ENCODE data around the gene CXXC5. TPM values are rescaled to one million over a fixed set of nuclear protein-coding genes. Genes with fewer than 3 reads are reported as not detected.

Gene CXXC5
- total and polyA plus RNA-seq, 9 of the 15 experiments (the other 6 are each of a cell fraction or from before 2014, with no cell fraction given) = 1.9 to 123 (median 45.8) TPM

- ChIA-PET POLR2A (no interaction called here), CTCF (ENCODE audit: low intra/inter-chr PET ratio) (no interaction called here)
- Histone ChIP-seq H3K27me3 (ENCODE audit: control insufficient read depth in 2 of 2, insufficient read depth in 2 of 2, low read length in 2 of 2) (no peaks in the 10 kb centered on the region; a peak in 1 of 5 replicates), H3K9me3 (replicated peaks; ENCODE audit: control insufficient read depth, insufficient read depth, low read depth, low read length) (no peaks in the 10 kb centered on the region), H3K9ac (ENCODE audit: insufficient read depth in 1 of 2, low read depth in 2 of 2, low read length in 2 of 2) (peak overlapping the region in 1 of 2 experiments; percentile 18; a peak in 2 of 4 replicates), H3K4me2 (ENCODE audit: insufficient read depth, low read length) (no peak overlapping the region), H3K79me2 (ENCODE audit: control insufficient read depth, insufficient read depth, low read length) (no peaks in the 10 kb centered on the region), H3K27ac (ENCODE audit: extremely low read depth, low read depth, low read length) (no peak overlapping the region), H4K20me1 (replicated peaks; ENCODE audit: control insufficient read depth, insufficient read depth, low read length) (no peaks in the 10 kb centered on the region), H3K4me3 (no peak overlapping the region), H3K4me1 (replicated peaks in 1 of 2; ENCODE audit: control insufficient read depth in 2 of 2, insufficient read depth in 2 of 2, low read length in 2 of 2) (peaks cover 3 to 8% of the 10 kb centered on the region in 2 experiments; a peak in 3 of 5 replicates), H3K9me1 (ENCODE audit: control insufficient read depth, insufficient read depth, low read length) (no peaks in the 10 kb centered on the region), H2AFZ (ENCODE audit: low read depth, low read length) (no peak overlapping the region), H3K36me3 (ENCODE audit: control insufficient read depth, insufficient read depth, low read length) (no peaks in the 10 kb centered on the region)
- WGBS (ENCODE audit: insufficient coverage, low coverage, missing lambda C conversion rate) = 45% methylated on average over 10 of the region's 13 CpGs
- DNase-seq (ENCODE audit: extremely low read depth in 1 of 4, low spot score in 3 of 4) = peak in 3 of 4 experiments; percentile 37 to 41 (median 41)
- intact Hi-C loops (cut with micrococcal nuclease) (no loop called here), in situ Hi-C loops (cut with MboI) (no loop called here)
- no peak for FAIRE-seq
- peak; percentile 70 for ATAC-seq
- BruUV-seq (replicated peaks) = no TSS peak
- TF ChIP-seq MCM2 (IDR thresholded peaks at IDR 0.05; ENCODE audit: low read depth) (no peak), SMARCE1 (IDR thresholded peaks at IDR 0.05) (0 out of 2 replicates have a peak, but pooled peaks have one; percentile 27), E4F1 (CRISPR knock-in tag; IDR thresholded peaks at IDR 0.05; ENCODE audit: borderline replicate concordance) (no peak), MLX (CRISPR knock-in tag; conservative IDR thresholded peaks at IDR 0.05) (no peak), NFXL1 (CRISPR knock-in tag; IDR thresholded peaks at IDR 0.05) (no peak), NFIC (IDR thresholded peaks at IDR 0.05) (peak; percentile 21; the same call in 1 of the 2 replicates), SMARCA4 (IDR thresholded peaks at IDR 0.05) (peak; percentile 29; the same call in 1 of the 2 replicates), ZNF146 (CRISPR knock-in tag; IDR thresholded peaks at IDR 0.05; ENCODE audit: unreplicated experiment) (no peak), PHF8 (IDR thresholded peaks at IDR 0.05; ENCODE audit: borderline replicate concordance, low read length) (no peak), NUFIP1 (IDR thresholded peaks at IDR 0.05; ENCODE audit: partially characterized antibody) (no peak), KAT8 (IDR thresholded peaks at IDR 0.05; ENCODE audit: low read depth) (no peak), ATF7 (IDR thresholded peaks at IDR 0.05) (peak; percentile 47; the same call in 1 of the 2 replicates), DPF2 (IDR thresholded peaks at IDR 0.05) (0 out of 2 replicates have a peak, but pooled peaks have one; percentile 22), POLR3G (IDR thresholded peaks at IDR 0.05; ENCODE audit: extremely low read depth, insufficient read length, insufficient replicate concordance) (no peak), CHD1 (IDR thresholded peaks at IDR 0.05; ENCODE audit: low read length) (no peak), HMGXB4 (CRISPR knock-in tag; IDR thresholded peaks at IDR 0.05) (no peak), ZNF384 (IDR thresholded peaks at IDR 0.05; ENCODE audit: low read depth, low read length) (no peak), NR2C2 (CRISPR knock-in tag; IDR thresholded peaks at IDR 0.05) (no peak), NR2C2 (tag; IDR thresholded peaks at IDR 0.05) (peak; percentile 81), EZH2 (IDR thresholded peaks at IDR 0.05; ENCODE audit: borderline replicate concordance, low read depth, low read length) (no peak)
These were observed 77.1 kb downstream of the CXXC5 start for GRCh38 chr5:139725073-139725830.

Data from K562 (cell line).